ENCODE measurements around the gene EEF2.

EEF2 gene

GRCh38 chr19:3984908-3985642, at the start of gene EEF2:
Gene EEF2 (minus strand): TSS chr19:3985463. CDS start chr19:3985380, 83 bp downstream.
- DNase-seq (ENCODE audit: low read depth) = peak; percentile 91

- DNase-seq (ENCODE audit: low read depth) = no peak
These were observed 49.1 kb upstream of the EEF2 start for GRCh38 chr19:4034048-4035017.

GRCh38 chr19:4033028-4033956, 48.0 kb upstream of the EEF2 start:
- no peak for DNase-seq (ENCODE audit: low read depth)

- no peak for DNase-seq (ENCODE audit: low read depth)
These were observed 47.2 kb upstream of the EEF2 start for GRCh38 chr19:4032436-4032835.

DNA sequence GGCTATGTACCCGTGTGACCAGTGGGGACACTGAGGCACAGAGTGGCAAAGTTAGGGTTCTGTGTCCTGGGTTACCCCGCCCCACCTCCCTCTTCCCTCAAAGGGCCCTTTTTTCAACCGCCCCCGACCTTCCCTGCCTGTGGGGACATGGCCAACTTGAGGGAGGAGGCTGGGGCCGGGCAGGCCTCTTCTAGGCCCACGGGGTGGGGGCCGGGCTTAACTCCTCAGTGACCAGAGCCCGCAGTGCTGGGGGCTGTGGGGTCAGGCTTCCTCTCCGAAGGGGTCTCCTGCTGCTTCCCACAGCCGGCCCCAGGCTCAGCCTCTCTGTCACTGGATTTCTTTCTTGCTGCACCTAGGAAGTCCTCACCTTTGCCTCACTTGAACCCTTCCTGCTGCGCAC, 46.2 kb upstream of the EEF2 start:
- no peak for DNase-seq (ENCODE audit: low read depth)

DNA sequence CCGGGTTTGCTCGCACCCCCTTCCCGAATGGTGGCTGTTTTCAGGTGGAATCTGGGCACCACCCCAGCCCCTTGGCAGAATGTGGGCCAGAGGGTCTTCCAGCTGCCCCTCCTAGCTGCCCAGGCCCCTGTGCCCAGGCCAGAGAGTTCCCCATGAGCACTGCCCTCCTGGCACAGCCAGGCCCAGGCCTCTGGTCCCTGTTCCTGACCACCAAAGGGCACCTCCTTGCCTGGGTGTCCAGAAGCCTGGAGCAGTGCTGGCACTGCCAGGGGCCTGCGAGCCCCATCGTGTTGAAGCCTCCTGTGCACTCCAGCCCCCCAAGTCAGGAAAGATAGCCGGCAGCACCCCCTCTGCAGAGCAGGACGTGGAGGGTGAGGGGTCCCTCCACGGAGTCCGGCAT, 45.7 kb upstream of the EEF2 start:
- DNase-seq (ENCODE audit: low read depth) = no peak

DNA sequence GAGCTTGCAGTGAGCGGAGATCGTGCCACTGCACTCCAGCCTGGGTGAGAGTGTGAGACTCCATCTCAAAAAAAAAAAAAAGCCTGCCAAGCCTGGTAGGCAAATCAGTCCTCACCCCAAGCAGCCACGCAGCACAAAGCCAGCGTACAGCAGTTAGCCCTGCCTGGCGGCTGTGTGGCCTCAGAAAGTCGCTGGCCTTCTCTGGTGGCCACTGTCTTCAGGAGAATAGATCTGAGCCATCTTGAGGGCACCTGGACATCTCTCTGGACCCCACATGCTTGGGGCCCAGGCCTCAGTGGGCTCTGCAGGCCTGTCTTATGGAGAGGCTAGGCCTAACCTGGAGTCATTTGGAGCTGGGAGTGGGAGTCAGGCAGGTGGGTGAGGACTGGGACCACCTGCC, 45.3 kb upstream of the EEF2 start:
- no peak for DNase-seq (ENCODE audit: low read depth)

- DNase-seq (ENCODE audit: low read depth) = no peak
These were observed 44.0 kb upstream of the EEF2 start for GRCh38 chr19:4029247-4029614.

DNA sequence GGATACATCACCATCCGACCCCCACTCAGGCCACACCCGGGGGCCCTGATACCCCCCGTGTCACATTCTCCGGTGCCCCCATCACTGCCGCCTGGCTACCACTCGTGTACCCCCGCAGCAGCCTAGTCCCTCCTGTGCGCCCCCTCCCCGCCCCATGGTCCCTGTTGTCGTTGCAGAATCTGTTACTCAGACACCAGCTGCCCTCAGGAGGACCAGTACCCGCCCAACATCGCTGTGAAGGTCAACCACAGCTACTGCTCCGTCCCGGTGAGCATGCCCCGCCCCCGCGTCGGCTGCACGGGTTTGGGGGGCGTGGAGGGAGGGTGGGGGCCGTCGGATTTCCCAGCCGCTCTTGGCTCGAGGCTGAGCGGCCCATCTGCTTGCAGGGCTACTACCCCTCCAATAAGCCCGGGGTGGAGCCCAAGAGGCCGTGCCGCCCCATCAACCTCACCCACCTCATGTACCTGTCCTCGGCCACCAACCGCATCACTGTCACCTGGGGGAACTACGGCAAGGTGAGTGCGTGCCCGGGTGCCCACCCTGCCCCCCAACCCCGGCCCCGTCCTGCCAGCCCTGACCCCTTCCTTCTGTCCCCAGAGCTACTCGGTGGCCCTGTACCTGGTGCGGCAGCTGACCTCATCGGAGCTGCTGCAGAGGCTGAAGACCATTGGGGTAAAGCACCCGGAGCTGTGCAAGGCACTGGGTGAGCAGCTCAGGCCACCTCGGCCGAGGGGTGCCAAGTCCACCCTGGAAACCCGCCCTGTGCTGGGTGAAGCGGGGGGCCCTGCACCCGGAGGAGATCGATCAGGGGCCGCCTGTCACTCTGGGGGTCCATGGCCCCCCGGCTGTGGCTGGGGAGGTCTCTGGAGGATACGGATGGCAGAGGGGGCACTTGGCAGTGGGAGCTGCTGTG, 43.3 kb upstream of the EEF2 start:
- DNase-seq (ENCODE audit: low read depth) = no peak

DNA sequence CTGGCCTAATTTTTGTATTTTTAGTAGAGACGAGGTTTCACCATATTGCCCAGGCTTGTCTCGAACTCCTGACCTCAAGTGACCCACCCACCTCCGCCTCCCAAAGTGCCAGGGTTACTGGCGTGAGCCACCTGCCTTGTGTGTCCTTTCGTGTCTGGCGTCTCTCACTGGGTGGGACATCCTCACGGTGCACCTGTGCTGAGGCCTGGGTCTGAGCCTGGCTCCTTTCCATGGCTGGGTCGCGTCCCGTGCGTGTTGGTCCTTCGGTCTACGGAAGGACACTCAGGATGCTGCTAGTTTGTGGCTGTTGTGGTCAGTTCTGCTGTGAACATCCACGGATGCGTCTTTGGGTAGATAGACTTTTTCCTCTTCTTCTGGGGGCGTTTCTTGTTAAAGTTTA, 41.9 kb upstream of the EEF2 start:
- no peak for DNase-seq (ENCODE audit: low read depth)

DNA sequence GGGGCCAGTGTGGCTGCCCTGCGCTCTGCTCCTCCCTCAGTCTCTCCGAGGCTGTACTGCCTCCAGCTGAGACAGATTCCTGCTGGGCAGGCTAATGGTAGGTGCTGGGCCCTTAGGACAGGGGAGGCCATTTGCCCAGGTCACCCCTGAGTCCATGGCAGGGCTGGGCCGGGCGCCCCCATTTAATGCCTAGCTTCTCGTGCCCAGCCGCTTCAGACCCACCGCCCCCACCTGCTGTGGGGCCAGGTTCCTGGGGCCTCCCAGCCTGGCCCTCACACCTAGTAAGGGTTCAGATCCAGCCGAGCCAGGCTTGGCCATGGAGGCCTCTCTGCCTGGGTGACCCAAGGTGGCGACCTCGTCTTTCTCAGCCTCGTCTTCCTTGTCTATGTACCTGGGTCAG, 40.1 kb upstream of the EEF2 start:
- no peak for DNase-seq (ENCODE audit: low read depth)

DNA sequence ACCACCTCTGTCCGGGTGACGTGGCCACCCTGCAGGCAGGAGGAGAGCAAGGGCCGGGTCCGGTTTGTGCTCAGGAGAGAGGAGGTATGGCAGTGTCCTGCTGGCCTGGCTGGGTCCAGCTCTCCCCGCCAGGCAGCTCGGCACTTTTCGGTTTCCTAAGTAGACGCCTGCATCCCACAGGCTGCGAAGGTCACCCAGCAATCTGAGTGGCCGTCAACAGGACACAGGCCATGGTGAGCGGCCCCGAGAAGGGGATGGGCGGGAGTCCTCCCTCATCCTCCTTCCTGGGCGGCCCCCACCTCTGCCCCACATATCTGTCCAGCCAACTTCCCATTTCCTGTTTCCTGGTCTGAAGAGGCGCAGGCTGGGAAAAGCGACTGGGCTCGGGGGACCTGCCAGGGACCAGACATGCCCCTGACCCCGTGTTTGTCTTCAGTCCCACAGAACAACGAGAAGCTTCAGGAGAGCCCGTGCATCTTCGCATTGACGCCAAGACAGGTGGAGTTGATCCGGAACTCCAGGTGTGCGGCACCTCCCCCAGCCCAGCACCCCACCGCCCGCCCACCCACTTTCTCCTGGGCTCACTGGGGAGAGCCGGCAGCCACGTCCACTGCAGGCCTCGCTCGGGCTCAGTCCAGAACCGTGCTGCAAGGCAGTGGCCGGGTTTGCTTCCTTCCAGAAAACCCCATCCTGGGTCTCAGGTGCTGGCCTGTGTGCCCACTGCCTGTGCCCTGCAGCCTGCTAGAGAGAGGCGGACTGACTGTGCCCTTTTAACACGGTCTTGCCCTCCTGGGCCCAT, 38.5 kb upstream of the EEF2 start:
- DNase-seq (ENCODE audit: low read depth) = no peak

DNA sequence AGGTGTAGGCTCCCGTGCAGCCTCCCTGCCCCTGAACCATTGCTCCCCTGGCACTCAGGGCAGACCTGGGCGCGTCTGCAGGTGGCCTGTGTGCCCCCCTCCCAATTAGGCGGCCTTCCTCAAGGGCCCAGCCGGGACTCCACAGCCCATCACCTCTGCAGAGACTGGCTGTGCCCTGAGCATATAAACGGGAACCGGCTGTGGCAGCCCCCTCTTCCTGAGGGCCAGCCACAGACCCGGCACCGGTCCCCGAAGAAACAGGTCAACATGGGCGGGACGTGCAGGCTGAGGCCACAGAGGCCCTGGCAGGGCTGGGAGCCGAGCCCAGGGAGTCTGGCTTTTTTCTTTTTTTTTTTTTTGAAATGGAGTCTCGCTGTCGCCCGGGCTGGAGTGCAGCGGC, 34.3 kb upstream of the EEF2 start:
- DNase-seq (ENCODE audit: low read depth) = no peak

DNA sequence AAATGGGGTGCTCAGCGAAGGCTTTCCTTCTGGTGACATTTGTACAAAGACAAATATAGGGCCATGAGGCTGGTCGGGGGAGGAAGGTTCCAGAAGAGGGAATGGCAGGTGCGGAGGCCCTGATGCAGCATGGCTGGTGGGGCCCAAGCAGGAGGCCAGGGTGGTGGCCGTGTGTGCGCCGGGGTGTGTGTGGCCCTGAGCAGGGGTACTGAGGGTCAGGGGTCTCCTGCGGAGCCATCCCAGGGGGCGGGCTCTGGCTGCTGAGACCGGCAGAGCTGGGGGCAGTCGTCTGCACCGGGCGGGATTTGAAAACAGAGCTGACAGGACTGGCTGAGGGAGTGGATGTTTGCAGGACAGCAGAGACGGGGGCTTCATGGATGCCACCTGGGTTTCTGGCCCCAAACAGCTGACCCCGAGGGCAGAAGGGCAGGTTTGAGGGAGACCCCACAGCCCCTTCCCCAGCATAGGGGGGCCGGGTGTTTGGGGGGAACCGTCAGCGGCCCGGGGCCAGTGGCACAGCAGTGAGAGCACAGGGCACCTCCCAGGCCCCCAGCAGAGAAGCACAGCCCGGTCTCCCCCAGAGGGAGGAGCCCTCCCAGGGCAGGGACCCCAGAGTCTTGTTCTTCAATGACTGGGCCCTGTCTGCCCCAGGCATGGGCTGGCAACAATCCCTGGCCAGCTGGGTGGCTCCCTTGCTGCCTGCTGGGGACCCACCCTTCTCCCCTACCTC, 33.7 kb upstream of the EEF2 start:
- DNase-seq (ENCODE audit: low read depth) = no peak

- DNase-seq (ENCODE audit: low read depth) = no peak
These were observed 32.9 kb upstream of the EEF2 start for GRCh38 chr19:4018140-4018613.

DNA sequence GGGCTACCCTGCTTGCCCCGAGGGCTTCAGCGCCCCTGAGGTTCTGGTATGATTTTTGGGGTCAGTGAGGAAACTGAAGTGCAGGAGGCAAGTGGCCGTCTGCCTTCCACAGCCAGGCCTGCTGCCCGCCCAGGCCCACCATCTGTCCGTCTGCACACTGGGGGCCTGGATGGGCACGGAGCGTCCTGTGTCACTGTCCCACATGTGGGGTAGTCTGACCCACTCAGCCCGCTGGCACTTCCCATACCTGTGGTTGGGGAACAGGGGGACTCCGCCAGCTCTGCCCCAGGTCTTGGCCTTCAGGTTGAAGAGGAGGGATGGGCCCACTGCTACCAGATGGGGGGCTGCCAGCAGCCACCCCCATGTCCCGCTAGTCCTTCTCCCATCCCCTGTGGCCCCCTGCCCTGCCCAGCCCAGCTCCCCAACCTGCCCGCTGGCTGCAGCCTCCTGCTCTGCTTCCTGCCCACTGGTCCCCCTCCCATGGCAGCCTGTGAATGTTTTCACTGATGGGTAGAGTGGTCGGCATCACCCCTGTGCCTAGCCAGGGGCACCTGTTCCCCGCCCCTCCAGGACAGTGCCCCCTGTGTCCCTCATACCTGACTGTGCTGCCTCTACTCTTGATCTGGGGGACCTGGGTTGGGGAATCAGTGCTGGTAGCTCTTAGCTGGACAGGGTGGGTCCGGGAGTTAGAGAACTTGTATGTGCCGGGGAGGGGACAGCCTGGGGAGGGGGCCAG, 31.8 kb upstream of the EEF2 start:
- DNase-seq (ENCODE audit: low read depth) = no peak

DNA sequence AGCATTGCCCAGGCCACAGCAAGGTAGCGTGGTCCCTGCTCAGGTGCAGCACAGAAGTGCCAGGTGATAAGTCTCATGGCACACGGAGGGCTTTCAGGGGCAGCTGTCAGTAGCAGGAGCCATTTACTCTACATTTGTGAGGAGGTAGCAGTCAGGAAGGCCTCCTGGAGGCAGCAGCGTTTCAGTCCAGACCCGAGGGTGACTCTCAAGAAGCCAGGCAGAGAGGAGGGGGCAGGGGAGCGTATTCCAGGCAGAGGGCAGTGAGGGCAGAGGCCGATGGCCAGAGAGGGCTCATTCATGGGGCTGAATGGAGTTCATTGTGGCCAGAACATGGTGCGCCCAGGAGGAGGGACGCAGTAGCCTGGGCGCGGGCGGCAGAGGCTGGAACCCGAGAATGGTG, 31.2 kb upstream of the EEF2 start:
- no peak for DNase-seq (ENCODE audit: low read depth)

DNA sequence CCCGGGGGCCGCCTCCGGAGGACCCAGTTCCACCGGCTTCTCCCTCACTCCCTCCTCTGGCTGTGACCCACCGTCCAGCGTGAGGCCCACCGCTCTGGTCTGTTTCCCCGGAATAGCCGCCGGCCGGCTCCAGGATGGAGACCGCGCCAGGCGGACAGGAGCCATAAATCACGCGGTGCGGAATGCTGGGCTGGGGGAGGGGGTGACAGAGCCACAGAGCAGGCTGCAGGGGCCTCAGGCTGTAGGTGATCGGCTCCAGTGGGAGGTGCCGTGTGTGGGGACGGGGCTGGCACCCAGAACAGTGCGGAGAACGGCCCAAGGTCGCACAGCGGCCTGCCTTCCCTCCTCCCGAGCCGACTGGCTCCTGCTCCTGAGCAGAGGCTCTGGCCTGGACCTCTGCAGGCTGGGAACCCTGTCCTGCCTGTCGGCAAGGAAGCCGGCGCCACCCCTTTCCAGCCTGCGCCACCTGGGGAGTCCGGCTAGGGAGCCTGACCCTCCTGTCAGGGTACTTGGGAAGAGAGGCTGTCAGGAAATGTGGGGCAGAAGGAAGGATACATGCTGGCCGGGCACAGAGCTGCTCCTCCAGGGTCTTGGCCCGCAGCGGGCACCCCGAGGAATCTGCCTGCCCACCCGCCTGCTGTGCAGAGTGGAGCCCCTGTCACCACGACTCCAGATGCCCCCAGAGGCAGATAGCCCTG, 30.6 kb upstream of the EEF2 start:
- no peak for DNase-seq (ENCODE audit: low read depth)

Measured in ELR (cell line).